Brain microvascular endothelial cell (primary cell): ENCODE results near the gene LRTM2.

Experiments
- DNase-seq: peaks from one replicate; pipeline ENCODE4 v3.0.0-alpha.2; 2020
- H3K27ac ChIP-seq: fragments of 250-450 bp; sonication (Bioruptor Pico); 2 replicates; pipeline ENCODE4 v1.5.1; 2020; ENCODE audit warnings: mild to moderate bottlenecking, moderate library complexity
- H3K27me3 ChIP-seq: fragments of 250-450 bp; sonication (Bioruptor Pico); replicated peaks from 2 replicates; pipeline ENCODE4 v1.5.1; 2020; ENCODE audit warnings: mild to moderate bottlenecking
- H3K36me3 ChIP-seq: fragments of 250-450 bp; sonication (Bioruptor Pico); replicated peaks from 2 replicates; pipeline ENCODE4 v1.5.1; 2020; ENCODE audit warnings: mild to moderate bottlenecking
- H3K4me3 ChIP-seq: 2 replicates; pipeline ENCODE4 v1.5.1; 2011; ENCODE audit warnings: low read depth, mild to moderate bottlenecking, control low read depth, low read length, moderate library complexity
- CTCF ChIP-seq: IDR thresholded peaks from 2 replicates; pipeline ENCODE4 v1.5.1; 2011; ENCODE audit warnings: low read depth, mild to moderate bottlenecking, moderate library complexity, low read length, control low read depth, inconsistent platforms; ENCODE audit errors: missing control alignments
- in situ Hi-C: cut with HindIII; loops from 2 replicates; pipeline ENCODE4 v1.10.0; 2017; ENCODE audit warnings: low sequenced_read_pairs, low pct_ligation_motif_present

LRTM2 gene

DNA sequence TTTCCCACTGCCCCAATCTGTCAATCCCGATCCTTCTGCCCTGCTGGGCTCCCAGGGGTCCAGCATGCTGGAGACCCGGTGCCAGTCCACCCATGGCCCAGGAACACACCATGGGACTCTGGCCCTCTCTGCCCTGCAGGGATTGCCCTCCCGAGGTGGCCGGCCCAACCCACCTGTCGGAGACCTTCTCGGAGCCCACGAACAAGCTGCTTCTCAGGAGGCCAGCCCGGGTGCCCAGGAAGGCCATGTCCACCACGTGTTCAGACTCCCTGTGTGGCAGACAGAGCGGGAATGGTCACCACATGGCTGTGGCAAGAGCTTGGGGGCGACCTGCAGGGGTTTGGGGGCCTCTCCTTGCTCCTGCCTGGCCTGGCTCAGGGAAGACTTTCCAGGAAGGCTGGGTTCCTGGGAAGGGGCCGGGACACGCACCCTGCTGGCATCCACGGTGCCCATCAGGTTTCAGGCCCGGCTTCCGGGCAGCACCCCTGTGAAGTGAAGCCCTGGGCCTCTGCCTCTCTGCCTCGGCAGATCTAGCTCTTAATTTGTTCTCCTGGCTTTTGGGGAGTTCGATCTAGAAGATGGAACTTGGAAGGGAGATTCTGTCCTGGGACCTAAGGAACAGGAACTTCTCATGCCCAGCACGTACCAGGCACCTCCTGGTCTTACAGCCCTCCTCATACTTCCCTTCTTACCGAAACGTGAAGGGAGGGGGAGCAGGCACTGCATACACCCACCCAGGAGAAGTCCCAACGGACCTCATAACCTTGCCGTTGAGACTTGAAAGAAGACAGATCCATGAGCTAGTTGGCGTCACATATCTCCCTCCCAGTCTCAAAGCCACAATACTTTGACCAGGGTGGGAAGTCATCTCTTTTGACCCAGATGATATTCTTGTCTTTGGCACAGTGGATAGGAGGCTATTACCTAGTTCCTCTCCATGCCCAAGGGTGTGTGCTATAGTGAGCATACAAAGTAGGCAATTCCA, 26.3 kb downstream of the LRTM2 start:
- no peak overlapping the region for H3K4me3 ChIP-seq
- no peak overlapping the region for H3K27ac ChIP-seq
- no peaks in the 10 kb centered on the region for H3K36me3 ChIP-seq
- TF ChIP-seq CTCF = no peak
- no peaks in the 10 kb centered on the region for H3K27me3 ChIP-seq
- in situ Hi-C loops = no loop called here
- no peak for DNase-seq

DNA sequence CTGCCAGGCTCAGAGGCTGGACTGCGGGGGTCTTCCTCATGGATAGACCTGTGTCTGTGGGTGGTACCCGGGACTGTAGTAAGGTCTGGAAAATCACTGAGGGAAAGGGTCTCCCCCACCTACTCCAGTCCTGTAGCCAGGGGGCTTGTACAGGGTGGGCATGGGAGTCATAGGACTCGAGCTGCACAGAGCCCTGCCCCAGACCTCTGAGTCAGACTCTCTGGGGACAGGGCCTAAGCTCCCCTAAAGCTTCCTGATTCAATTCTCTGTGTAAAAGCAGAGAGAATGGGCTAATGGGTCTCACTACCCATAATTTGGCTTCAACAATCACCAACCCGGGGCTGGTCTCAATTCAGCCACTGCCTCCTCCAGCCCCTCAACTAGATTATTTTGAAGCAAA, 27.0 kb downstream of the LRTM2 start:
- H3K27ac ChIP-seq = no peak overlapping the region
- no peak for DNase-seq
- no peaks in the 10 kb centered on the region for H3K27me3 ChIP-seq
- no peak for TF ChIP-seq CTCF
- H3K36me3 ChIP-seq = no peaks in the 10 kb centered on the region
- in situ Hi-C loops = no loop called here
- H3K4me3 ChIP-seq = no peak overlapping the region

- Histone ChIP-seq H3K4me3 (no peak overlapping the region), H3K27ac (no peak overlapping the region), H3K36me3 (no peaks in the 10 kb centered on the region), H3K27me3 (no peaks in the 10 kb centered on the region)
- in situ Hi-C loops = no loop called here
- no peak for TF ChIP-seq CTCF
- DNase-seq = no peak
Measured at GRCh38 chr12:1848146-1848545, 27.8 kb downstream of the LRTM2 start.

DNA sequence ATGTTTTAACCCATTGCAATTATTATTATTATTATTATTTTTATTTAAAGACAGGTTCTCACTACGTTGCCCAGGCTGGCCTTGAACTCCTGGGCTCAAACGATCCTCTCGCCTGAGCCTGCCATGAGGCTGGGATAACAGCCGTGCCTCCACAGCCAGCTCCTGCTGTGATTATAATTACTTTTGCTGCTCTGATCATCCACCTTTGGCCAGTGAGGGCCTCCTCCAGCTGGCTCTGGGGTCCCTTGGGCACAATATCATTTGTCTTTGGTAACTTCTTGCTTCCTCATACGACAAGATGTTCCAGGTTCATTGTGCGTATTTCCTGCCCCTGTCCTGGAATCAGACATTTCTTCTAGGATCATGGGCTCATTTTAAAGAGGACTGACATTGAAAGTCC, 28.4 kb downstream of the LRTM2 start:
- TF ChIP-seq CTCF = no peak
- in situ Hi-C loops = no loop called here

GRCh38 chr12:1851151-1851701, 30.9 kb downstream of the LRTM2 start:
- Histone ChIP-seq H3K27ac (no peak overlapping the region), H3K4me3 (no peak overlapping the region), H3K27me3 (no peaks in the 10 kb centered on the region), H3K36me3 (no peaks in the 10 kb centered on the region)
- TF ChIP-seq CTCF = no peak
- DNase-seq = peak; percentile 34
- in situ Hi-C loops = no loop called here

More for the DNA sequence above, 28.4 kb downstream of the LRTM2 start:
- DNase-seq = no peak
- H3K36me3 ChIP-seq = no peaks in the 10 kb centered on the region
- H3K27ac ChIP-seq = no peak overlapping the region
- no peak overlapping the region for H3K4me3 ChIP-seq
- H3K27me3 ChIP-seq = no peaks in the 10 kb centered on the region
